Muscle of arm (tissue), 12 donors: ENCODE results near the gene TOMM5. TPM values are rescaled to one million over a fixed set of nuclear protein-coding genes. Genes with fewer than 3 reads are reported as not detected.

Experiments used
- polyA plus RNA-seq, 12 donors: library from polyadenylated mRNA; unstranded; fragments of 120-200 nt; gene quantifications; one replicate each; pipeline ENCODE4 v1.2.1, GENCODE V29; 2013; ENCODE audit not compliant: insufficient read length in 12 of 12

TOMM5 gene
- polyA plus RNA-seq, 12 donors = 59.7 to 101 (median 76.5) TPM; not detected in 1

Other genes with a start within 250 kb of the TOMM5 start
- gene GRHPR, start 169.9 kb downstream of the TOMM5 start, polyA plus RNA-seq = 100 to 1,000 TPM in 6 of 12 donors, 10 to 100 TPM in 5, not detected in 1; 79.8 to 113 (median 101) TPM
- 10 to 100 TPM in 11 of 12 donors, not detected in 1; 13.9 to 21.1 (median 16.8) TPM for gene ZBTB5, start 127.1 kb downstream of the TOMM5 start, polyA plus RNA-seq
- gene POLR1E, start 106.6 kb downstream of the TOMM5 start, polyA plus RNA-seq = 10 to 100 TPM in 11 of 12 donors, not detected in 1; 17.4 to 30.8 (median 28.5) TPM
- 10 to 100 TPM in 11 of 12 donors, not detected in 1; 20.3 to 45.1 (median 34.8) TPM for gene FBXO10, start 16.2 kb downstream of the TOMM5 start, polyA plus RNA-seq
- 10 to 100 TPM in 7 of 12 donors, 1 to 10 TPM in 4, not detected in 1; 4.7 to 18.8 (median 10.9) TPM for gene FRMPD1, start 58.4 kb upstream of the TOMM5 start, polyA plus RNA-seq
- 10 to 100 TPM in 5 of 12 donors, 1 to 10 TPM in 5, not detected in 2; 8.0 to 19.9 (median 10.4) TPM for gene TRMT10B, start 161.2 kb upstream of the TOMM5 start, polyA plus RNA-seq
- gene EXOSC3, start 192.5 kb upstream of the TOMM5 start, polyA plus RNA-seq = 10 to 100 TPM in 11 of 12 donors, not detected in 1; 21.4 to 60.6 (median 25.8) TPM
- 10 to 100 TPM in 11 of 12 donors, not detected in 1; 21.3 to 28.4 (median 26.4) TPM for gene DCAF10, start 208.2 kb upstream of the TOMM5 start, polyA plus RNA-seq